Memory B cell (primary cell): Measurements from ENCODE around the gene RNF220.

Experiments used
- ATAC-seq: fragments of 150-1000 bp; cut with Tn5 transposase; 2 replicates; pipeline ENCODE4 v1.10.0; 2021; ENCODE audit warnings: low read depth, mild to moderate bottlenecking, moderate library complexity
- DNase-seq, 2 donors: peaks; one replicate each; pipeline ENCODE4 v3.0.0; 2022; ENCODE audit warnings: low spot score in 2 of 2
- H3K27ac Mint-ChIP-seq: one replicate; pipeline ENCODE4 v1.8.0; 2022; ENCODE audit warnings: mild to moderate bottlenecking, moderate library complexity, mixed read lengths
- H3K27me3 Mint-ChIP-seq: one replicate; pipeline ENCODE4 v1.8.0; 2022; ENCODE audit warnings: mixed read lengths
- H3K36me3 Mint-ChIP-seq: one replicate; pipeline ENCODE4 v1.8.0; 2022; ENCODE audit warnings: mild to moderate bottlenecking, mixed read lengths
- H3K4me1 Mint-ChIP-seq: one replicate; pipeline ENCODE4 v1.8.0; 2022; ENCODE audit warnings: mixed read lengths
- H3K4me3 Mint-ChIP-seq: one replicate; pipeline ENCODE4 v1.8.0; 2022; ENCODE audit warnings: mild to moderate bottlenecking, moderate library complexity, mixed read lengths
- H3K9me3 Mint-ChIP-seq: one replicate; pipeline ENCODE4 v1.8.0; 2022; ENCODE audit warnings: mixed read lengths

RNF220 gene

DNA sequence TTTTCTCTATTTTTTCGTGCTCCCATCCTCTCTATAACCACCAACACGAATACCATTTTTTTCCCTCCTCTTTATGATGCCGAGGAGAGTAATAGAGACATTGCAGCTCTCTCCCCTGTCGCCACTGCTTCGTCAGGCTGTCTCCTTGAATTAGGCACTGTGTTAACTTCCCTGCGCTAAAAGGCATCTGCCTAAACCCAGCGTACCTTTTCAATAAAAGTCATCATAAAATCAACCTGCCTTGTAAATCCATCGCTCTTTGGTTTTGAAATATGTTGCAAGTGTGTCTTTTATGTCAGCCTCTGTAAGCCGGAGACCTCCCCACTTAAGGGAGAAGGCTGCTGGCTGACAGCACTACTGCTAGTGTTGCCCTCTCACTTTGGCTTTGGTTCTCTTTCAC, 8.7 kb downstream of the RNF220 start:
- Mint-ChIP-seq H3K27ac (no peak overlapping the region), H3K27me3 (peaks cover 12% of the 10 kb centered on the region), H3K4me3 (no peak overlapping the region), H3K9me3 (no peaks in the 10 kb centered on the region), H3K36me3 (no peaks in the 10 kb centered on the region), H3K4me1 (peaks cover 7% of the 10 kb centered on the region)
- DNase-seq (no peak), ATAC-seq (no peak)

DNA sequence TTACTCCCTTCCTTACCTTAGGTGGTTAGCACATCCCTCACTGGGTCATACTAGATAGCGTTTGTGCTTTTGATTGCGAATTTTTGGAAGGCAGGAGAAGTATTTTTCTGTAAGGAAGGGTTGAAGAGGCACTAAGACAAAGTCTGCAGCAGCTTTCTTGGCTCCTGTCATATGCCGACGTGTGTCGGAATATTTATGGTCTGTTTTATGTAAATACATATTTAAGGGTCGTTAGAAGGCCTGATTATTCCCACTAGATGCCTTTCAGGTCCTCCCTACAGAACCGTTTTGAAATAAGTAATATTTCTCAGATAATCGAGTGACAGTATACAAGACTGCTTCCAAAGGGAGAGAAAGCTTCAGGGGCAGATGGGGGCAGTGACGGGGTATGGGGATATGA, 10.0 kb downstream of the RNF220 start:
- Mint-ChIP-seq H3K27me3 (peaks cover 11% of the 10 kb centered on the region), H3K4me3 (no peak overlapping the region), H3K9me3 (no peaks in the 10 kb centered on the region), H3K36me3 (no peaks in the 10 kb centered on the region), H3K27ac (no peak overlapping the region), H3K4me1 (peaks cover 2% of the 10 kb centered on the region)
- DNase-seq (no peak), ATAC-seq (no peak)

- DNase-seq (no peak), ATAC-seq (no peak)
- peaks cover 2% of the 10 kb centered on the region for H3K4me1 Mint-ChIP-seq
- H3K27me3 Mint-ChIP-seq = peaks cover 16% of the 10 kb centered on the region
- no peak overlapping the region for H3K4me3 Mint-ChIP-seq
- no peaks in the 10 kb centered on the region for H3K9me3 Mint-ChIP-seq
- no peak overlapping the region for H3K27ac Mint-ChIP-seq
- H3K36me3 Mint-ChIP-seq = no peaks in the 10 kb centered on the region
Measured at GRCh38 chr1:44416408-44416807, 11.4 kb downstream of the RNF220 start.

DNA sequence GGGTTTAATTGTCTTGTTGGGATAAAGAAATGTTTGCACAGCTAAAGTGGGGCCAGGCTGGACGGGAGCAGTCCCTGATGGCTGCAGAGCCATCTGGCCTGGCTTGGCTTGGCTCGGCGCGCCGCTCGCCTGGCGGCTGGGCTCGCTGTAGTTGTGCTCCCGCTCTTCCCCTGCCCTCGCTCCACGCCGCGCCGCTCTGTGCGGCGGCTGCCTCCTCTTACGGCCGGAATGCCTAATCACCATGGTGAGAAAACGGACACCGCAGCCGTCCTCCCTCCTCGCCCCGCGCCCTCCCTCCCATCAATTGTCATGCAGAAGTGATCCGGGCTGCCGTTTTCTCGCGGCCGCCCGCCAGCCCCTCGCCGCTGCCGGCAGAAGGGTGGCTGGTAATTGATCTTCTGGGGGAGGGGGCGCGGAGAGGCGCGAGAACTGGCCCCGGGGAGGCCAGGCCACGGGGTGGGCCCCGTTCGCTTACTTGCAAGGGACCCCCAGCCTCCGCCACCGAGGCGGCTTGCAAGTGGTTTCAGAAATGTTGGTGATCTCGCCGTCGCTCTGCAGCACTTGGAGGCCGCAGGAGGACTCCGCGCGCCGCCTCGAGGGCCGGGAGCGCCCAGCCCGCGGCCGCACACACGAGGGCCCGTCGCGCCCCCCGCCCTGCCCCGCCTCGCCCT, 12.4 kb downstream of the RNF220 start:
- Mint-ChIP-seq H3K4me1 (peaks cover 2% of the 10 kb centered on the region), H3K27me3 (peaks cover 21% of the 10 kb centered on the region), H3K4me3 (peak overlapping the region; percentile 41), H3K27ac (no peak overlapping the region), H3K36me3 (no peaks in the 10 kb centered on the region), H3K9me3 (no peaks in the 10 kb centered on the region)
- DNase-seq (no peak), ATAC-seq (no peak)

- DNase-seq (no peak), ATAC-seq (no peak)
- H3K4me1 Mint-ChIP-seq = peaks cover 2% of the 10 kb centered on the region
- H3K9me3 Mint-ChIP-seq = no peaks in the 10 kb centered on the region
- H3K4me3 Mint-ChIP-seq = no peak overlapping the region
- no peak overlapping the region for H3K27ac Mint-ChIP-seq
- no peaks in the 10 kb centered on the region for H3K36me3 Mint-ChIP-seq
- peaks cover 27% of the 10 kb centered on the region for H3K27me3 Mint-ChIP-seq
Measured at GRCh38 chr1:44418022-44418673, 13.1 kb downstream of the RNF220 start.

DNA sequence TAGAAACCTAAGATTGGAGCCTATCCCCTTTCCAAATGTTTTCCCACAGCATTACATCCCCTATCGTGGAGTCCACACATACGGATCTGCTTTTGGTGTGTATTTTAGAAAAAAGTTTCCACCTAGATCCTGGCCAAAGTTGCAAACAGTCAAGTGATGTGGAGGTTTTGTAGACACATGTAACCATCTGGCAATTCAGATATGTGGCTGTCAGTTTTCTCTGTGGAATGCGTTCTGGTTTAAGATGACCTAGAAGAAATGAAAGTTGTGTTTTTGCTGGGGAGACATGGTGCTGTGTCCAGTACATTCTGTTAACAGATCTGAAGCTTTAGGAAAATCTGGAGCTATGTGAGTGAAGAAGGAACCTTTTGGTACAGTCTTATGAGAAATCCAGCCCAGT, 14.8 kb downstream of the RNF220 start:
- DNase-seq (no peak), ATAC-seq (no peak)
- H3K4me1 Mint-ChIP-seq = peaks cover 7% of the 10 kb centered on the region
- H3K27me3 Mint-ChIP-seq = peaks cover 33% of the 10 kb centered on the region
- H3K36me3 Mint-ChIP-seq = no peaks in the 10 kb centered on the region
- H3K9me3 Mint-ChIP-seq = no peaks in the 10 kb centered on the region
- H3K27ac Mint-ChIP-seq = no peak overlapping the region
- H3K4me3 Mint-ChIP-seq = no peak overlapping the region

DNA sequence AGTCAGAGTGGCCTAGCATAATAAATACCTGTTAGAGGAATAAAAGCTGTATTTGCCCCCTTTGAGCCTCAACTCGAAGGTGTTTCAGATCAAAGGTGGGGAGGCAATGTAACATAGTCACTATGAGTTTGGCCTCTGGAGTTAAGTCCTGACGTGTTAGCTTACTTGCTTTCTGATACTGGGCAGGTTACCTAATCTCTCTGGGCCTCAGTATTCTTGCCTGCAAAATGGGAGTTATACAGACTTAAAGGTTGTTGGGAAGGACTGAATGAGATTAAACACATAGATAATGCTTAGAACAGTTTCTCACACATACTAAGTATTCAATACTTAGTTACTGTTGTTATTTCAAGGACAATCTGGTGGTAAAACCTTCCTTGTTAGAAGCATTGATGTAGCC, 15.5 kb downstream of the RNF220 start:
- H3K27ac Mint-ChIP-seq = no peak overlapping the region

DNA sequence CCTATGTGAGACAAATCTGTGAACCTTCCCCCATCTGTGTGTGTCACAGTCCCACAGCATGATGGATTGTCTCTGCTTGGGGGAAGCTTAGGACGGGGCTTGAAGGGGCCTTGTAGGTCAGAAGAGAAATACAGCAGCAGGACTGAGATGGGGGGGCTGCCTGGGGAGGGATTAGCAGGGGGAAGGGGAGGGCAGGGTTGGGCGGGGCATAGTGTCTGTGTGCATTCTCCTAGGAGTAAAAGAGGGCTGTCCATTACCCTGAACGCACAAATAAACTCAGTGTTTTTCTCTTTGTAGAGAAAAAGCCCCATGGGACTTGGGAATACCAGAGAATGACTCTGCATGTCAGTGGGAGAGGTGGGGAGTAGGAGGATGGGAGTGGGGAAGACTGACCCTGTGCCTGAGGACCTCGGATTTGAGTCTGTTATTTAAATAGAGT, 16.4 kb downstream of the RNF220 start:
- no peak overlapping the region for H3K4me3 Mint-ChIP-seq
- H3K27me3 Mint-ChIP-seq = peaks cover 35% of the 10 kb centered on the region
- ATAC-seq (no peak), DNase-seq (no peak)
- peaks cover 7% of the 10 kb centered on the region for H3K4me1 Mint-ChIP-seq
- no peak overlapping the region for H3K27ac Mint-ChIP-seq
- H3K9me3 Mint-ChIP-seq = no peaks in the 10 kb centered on the region
- H3K36me3 Mint-ChIP-seq = no peaks in the 10 kb centered on the region

More for the DNA sequence above, 15.5 kb downstream of the RNF220 start:
- no peak for ATAC-seq
- Mint-ChIP-seq H3K36me3 (no peaks in the 10 kb centered on the region), H3K27me3 (peaks cover 33% of the 10 kb centered on the region), H3K9me3 (no peaks in the 10 kb centered on the region), H3K4me1 (peaks cover 7% of the 10 kb centered on the region), H3K4me3 (no peak overlapping the region)
- DNase-seq = no peak

- ATAC-seq (no peak), DNase-seq (no peak)
- Mint-ChIP-seq H3K4me3 (no peak overlapping the region), H3K27me3 (peaks cover 37% of the 10 kb centered on the region), H3K36me3 (no peaks in the 10 kb centered on the region), H3K4me1 (peaks cover 7% of the 10 kb centered on the region), H3K27ac (no peak overlapping the region), H3K9me3 (no peaks in the 10 kb centered on the region)
Measured at GRCh38 chr1:44422161-44422560, 17.1 kb downstream of the RNF220 start.

GRCh38 chr1:44423591-44424537, 18.8 kb downstream of the RNF220 start:
- H3K27me3 Mint-ChIP-seq = peaks cover 39% of the 10 kb centered on the region
- H3K4me3 Mint-ChIP-seq = no peak overlapping the region
- H3K9me3 Mint-ChIP-seq = no peaks in the 10 kb centered on the region
- no peak overlapping the region for H3K27ac Mint-ChIP-seq
- H3K4me1 Mint-ChIP-seq = peaks cover 5% of the 10 kb centered on the region
- DNase-seq (no peak), ATAC-seq (peak; percentile 61)
- H3K36me3 Mint-ChIP-seq = no peaks in the 10 kb centered on the region

- Mint-ChIP-seq H3K9me3 (no peaks in the 10 kb centered on the region), H3K27me3 (peaks cover 41% of the 10 kb centered on the region), H3K4me1 (peaks cover 7% of the 10 kb centered on the region), H3K4me3 (no peak overlapping the region), H3K27ac (no peak overlapping the region), H3K36me3 (no peaks in the 10 kb centered on the region)
- DNase-seq = no peak
- no peak for ATAC-seq
Measured at GRCh38 chr1:44424747-44425146, 19.7 kb downstream of the RNF220 start.

DNA sequence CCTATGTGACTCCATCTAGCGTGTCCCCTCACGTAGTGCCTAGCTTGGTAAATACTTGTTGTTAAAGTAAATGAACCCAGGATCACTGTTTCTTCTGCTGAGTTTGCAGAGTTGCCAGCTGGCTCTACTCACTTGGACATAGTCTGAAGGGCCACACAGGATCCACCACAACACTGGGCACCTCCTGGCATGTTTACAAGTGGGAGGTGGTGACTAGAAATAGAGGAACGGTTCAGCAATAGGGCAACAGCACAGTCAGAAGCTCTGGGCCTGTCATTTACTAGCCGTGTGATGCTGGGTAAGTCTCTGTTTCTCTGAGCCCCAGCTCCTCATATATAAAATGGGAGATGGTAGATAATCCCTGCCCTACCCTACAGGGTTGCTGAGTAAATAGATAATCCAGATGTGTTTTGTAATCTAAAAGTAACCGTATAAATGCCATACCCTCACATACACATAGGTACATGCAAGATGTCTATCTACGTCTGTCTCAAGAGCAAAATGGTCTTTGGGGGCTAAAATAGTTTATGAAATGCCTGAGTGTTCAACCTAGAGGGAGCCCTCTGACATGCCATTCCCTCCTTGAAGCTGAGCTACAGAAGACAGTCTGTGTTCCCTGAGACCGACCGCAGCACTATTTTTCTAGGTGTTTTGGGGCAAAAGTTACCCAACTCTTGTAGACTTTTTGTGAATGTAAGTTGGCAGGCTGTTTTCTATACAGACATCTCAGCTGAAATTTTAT, 20.5 kb downstream of the RNF220 start:
- Mint-ChIP-seq H3K27ac (no peak overlapping the region), H3K27me3 (peaks cover 37% of the 10 kb centered on the region)

GRCh38 chr1:44431861-44432260, 26.8 kb downstream of the RNF220 start:
- H3K36me3 Mint-ChIP-seq = no peaks in the 10 kb centered on the region
- H3K9me3 Mint-ChIP-seq = no peaks in the 10 kb centered on the region
- H3K27ac Mint-ChIP-seq = no peak overlapping the region
- ATAC-seq (no peak), DNase-seq (no peak)
- peaks cover 2% of the 10 kb centered on the region for H3K4me1 Mint-ChIP-seq
- H3K27me3 Mint-ChIP-seq = peaks cover 12% of the 10 kb centered on the region
- H3K4me3 Mint-ChIP-seq = no peak overlapping the region

More for the DNA sequence above, 20.5 kb downstream of the RNF220 start:
- H3K9me3 Mint-ChIP-seq = no peaks in the 10 kb centered on the region
- H3K4me1 Mint-ChIP-seq = peaks cover 7% of the 10 kb centered on the region
- no peak overlapping the region for H3K4me3 Mint-ChIP-seq
- DNase-seq (no peak), ATAC-seq (no peak)
- H3K36me3 Mint-ChIP-seq = no peaks in the 10 kb centered on the region
